GM19452 (cell line): ENCODE results near the gene SETMAR.
"Not testable (repeated sequence)": the region's sequence is repeated elsewhere in the genome, so short reads cannot be mapped to it uniquely, and the experiment has no call there.

Experiments
- ATAC-seq: cut with Tn5 transposase; IDR thresholded peaks from one replicate; pipeline ENCODE4 v1.9.1; 2021; ENCODE audit not compliant: unreplicated experiment

Gene SETMAR

GRCh38 chr3:4313606-4314293 lies 10.6 kb downstream of the SETMAR start:
- ATAC-seq, result no peak

GRCh38 chr3:4314688-4315087 lies 11.5 kb downstream of the SETMAR start:
- ATAC-seq, result no peak

DNA sequence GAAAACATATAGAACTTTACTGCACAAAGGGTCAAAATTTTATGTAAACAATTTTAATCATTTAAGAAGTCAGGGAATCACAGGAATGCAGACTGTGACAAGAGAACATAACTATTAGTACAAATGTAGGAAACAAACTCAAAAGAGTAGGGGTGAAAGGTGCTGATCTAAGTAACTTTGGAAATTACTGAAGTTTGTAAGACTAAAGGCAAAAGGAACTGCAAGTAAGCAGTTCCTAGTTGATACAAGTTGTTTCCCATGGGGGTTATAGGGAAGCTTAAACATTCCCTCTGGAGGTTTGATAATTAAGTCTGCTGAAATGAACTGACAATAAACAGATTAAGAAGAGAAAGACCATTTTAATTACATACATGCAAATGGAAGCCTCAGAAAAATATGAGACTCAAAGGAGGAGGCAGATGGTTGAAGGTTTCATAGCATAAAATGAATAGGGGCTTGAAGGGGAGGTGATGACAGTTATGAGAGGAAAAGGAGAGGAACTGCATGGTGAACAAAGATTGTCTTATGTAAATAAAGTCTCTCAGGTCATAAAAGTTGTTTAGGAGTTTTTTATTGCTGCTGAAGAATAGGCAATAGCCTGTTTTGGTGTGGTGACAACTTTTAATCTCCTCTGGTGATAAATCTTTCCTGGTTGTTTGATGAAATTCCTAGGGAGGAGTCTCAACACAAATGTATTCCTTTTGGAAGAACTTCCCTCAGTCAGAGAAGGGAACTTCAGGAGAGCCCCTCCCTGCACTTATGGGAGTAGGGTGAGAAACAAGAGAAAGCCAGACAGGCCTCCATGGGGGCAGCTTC lies 17.1 kb downstream of the SETMAR start:
- no peak for ATAC-seq

DNA sequence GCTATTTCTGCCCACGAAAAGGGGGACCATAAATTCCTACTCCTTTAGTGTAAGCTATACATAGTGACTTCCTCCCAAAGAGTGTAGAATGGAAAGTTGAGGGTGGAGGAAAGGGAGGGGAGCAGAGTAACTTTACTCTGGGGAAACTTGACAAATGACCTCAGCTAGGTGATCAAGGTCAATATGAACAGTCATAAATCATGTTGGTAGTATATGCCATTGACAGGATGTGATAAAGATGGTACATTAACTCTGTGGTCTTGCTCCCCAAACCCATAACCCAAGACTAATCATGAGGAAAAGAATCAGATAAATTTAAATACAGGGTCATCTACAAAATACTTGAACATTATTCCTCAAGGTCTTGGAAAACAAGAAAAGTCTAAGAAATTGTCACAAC lies 18.6 kb downstream of the SETMAR start:
- no peak for ATAC-seq

- ATAC-seq, result no peak
These were observed 19.5 kb downstream of the SETMAR start for GRCh38 chr3:4322635-4323034.

GRCh38 chr3:4323246-4324027 lies 20.3 kb downstream of the SETMAR start:
- no peak for ATAC-seq

- no peak for ATAC-seq
These were observed 23.7 kb downstream of the SETMAR start for GRCh38 chr3:4326868-4327267.

GRCh38 chr3:4329806-4330205 lies 26.6 kb downstream of the SETMAR start:
- ATAC-seq, result not testable (repeated sequence)

- no peak for ATAC-seq
These were observed 28.9 kb downstream of the SETMAR start for GRCh38 chr3:4332111-4332510.

DNA sequence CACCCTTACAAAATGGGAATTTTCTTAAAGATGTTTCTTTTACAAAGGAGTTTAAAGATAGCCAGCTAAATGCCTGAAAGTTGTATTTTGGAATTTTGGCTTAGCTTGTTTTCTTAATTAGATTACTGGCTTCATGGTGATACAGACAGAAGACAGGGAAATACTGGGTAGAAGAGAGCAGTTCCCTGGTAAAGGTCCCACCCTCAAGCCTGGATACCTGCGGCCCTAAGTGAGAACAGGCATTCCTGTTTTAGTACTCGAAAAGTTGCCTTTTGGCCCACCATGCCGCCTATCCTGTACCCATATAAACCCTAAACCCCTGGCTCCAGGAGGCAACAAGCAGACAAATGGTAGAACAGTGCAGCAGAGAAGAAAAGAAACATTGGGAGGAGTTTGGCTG lies 29.4 kb downstream of the SETMAR start:
- no peak for ATAC-seq

- ATAC-seq, result no peak
These were observed 29.8 kb downstream of the SETMAR start for GRCh38 chr3:4332991-4333390.

- ATAC-seq, result no peak
These were observed 31.4 kb downstream of the SETMAR start for GRCh38 chr3:4334548-4334947.

GRCh38 chr3:4335840-4336562 lies 32.8 kb downstream of the SETMAR start:
- ATAC-seq, result no peak

DNA sequence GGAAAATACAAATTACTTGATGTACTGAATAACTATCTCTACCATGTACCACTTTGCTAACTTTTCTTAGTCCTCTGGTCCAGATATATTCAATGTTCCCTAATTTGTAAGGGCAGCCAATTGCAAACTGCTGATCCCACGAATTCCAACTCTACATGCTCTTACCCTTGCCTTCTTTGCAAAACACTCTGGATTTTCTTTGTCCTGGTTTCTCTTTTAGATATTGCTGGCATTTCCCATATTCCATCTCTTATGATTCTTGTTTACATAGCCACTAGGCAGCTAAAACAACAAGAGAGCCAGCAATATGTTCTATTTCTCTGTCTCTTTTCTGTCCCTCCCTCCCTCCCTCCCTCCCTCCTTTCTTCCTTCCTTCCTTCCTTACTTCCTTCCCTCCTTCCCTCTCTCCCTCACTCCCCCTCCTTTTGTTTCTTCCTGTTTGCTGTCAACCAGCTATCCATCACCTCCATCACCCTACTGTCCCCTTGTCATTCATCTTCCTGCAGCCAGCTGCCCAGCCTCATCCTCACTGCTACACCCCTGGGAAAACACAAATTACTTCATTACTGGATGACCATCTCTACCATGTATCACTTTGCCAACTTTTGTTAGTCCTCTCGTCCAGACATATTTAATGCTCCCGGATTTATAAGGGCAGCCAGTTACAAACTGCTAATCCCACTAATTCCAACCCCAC lies 33.8 kb downstream of the SETMAR start:
- no peak for ATAC-seq

DNA sequence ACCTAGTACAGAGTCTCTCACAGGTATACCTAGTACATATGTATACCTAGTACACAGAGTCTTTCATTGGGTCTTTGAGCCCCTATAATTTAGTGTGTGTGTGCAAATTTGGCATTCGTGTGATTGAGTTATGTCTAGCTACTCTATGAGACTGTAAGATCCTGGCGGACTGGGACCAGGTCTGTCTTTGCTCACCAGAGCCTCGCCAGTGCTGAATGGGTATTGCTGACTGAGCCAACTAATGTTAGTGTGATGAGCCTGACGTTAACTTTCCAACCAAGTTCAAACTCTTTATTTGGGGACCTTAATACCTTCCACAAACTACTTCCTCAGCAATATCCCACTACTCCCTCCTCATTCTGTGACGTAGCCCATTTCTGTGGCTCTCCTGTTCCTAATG lies 35.6 kb downstream of the SETMAR start:
- ATAC-seq, result no peak

DNA sequence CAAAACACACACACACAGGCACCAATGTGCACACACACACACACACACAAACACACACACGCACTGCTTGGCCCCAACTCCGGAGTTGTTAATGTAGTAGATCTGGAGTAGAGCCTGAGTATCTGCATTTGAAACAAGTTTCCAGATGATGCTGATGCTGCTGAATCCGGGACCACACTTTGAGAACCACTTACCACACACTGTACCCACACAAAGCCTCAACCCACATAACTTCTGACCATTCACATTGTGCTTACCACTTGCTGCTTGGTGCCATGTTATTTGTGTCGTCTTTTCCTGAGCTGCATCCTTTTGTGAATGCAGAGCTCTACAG lies 36.9 kb downstream of the SETMAR start:
- no peak for ATAC-seq

- no peak for ATAC-seq
These were observed 37.5 kb downstream of the SETMAR start for GRCh38 chr3:4340411-4341335.

DNA sequence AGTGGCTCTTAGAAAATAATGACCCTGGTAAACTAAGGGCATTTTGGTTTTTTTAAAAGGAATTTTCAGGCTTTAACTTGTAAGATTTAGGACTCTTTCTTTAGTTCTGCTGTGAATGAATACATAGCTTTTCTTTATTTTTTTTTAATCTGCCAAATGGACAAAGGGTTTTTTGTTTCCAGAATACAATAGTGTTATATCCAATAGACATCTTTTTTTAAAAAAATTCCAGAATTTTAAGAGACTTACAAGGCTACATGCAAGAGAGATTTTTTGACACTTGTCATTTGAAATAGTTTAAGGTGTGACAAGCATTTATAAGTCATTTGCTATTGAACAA lies 38.1 kb downstream of the SETMAR start:
- no peak for ATAC-seq

- ATAC-seq, result no peak
These were observed 40.1 kb downstream of the SETMAR start for GRCh38 chr3:4343258-4343657.

GRCh38 chr3:4350789-4351163 lies 47.6 kb downstream of the SETMAR start:
- peak; percentile 67 for ATAC-seq
